ENCODE measurements around the gene CHST13.

CHST13 gene

GRCh38 chr3:126509597-126510307, 14.2 kb upstream of the CHST13 start:
- no peak for DNase-seq (ENCODE audit: low spot score)

GRCh38 chr3:126510308-126510910, 13.5 kb upstream of the CHST13 start:
- no peak for DNase-seq (ENCODE audit: low spot score)

- no peak for DNase-seq (ENCODE audit: low spot score)
These were observed 12.7 kb upstream of the CHST13 start for GRCh38 chr3:126511291-126511690.

- no peak for DNase-seq (ENCODE audit: low spot score)
These were observed 11.9 kb upstream of the CHST13 start for GRCh38 chr3:126512026-126512425.

GRCh38 chr3:126512916-126513650, 10.9 kb upstream of the CHST13 start:
- DNase-seq (ENCODE audit: low spot score) = no peak

GRCh38 chr3:126514161-126514560, 9.8 kb upstream of the CHST13 start:
- no peak for DNase-seq (ENCODE audit: low spot score)

- DNase-seq (ENCODE audit: low spot score) = no peak
These were observed 8.8 kb upstream of the CHST13 start for GRCh38 chr3:126515066-126515706.

GRCh38 chr3:126516152-126516935, 7.6 kb upstream of the CHST13 start:
- DNase-seq (ENCODE audit: low spot score) = no peak

GRCh38 chr3:126516936-126517290, 7.0 kb upstream of the CHST13 start:
- no peak for DNase-seq (ENCODE audit: low spot score)

- no peak for DNase-seq (ENCODE audit: low spot score)
These were observed 6.5 kb upstream of the CHST13 start, which contains the start of gene UROC1 for GRCh38 chr3:126517291-126517951. UROC1 (minus strand) TSS chr3:126517773; CDS start chr3:126517719, 54 bp downstream.

GRCh38 chr3:126517986-126518778, 5.8 kb upstream of the CHST13 start:
- DNase-seq (ENCODE audit: low spot score) = no peak

- DNase-seq (ENCODE audit: low spot score) = no peak
These were observed 5.2 kb upstream of the CHST13 start for GRCh38 chr3:126518779-126519177.

GRCh38 chr3:126519506-126520455, 4.2 kb upstream of the CHST13 start:
- DNase-seq (ENCODE audit: low spot score) = no peak

GRCh38 chr3:126521122-126521891, 2.6 kb upstream of the CHST13 start:
- DNase-seq (ENCODE audit: low spot score) = no peak

GRCh38 chr3:126522363-126522788, 1.6 kb upstream of the CHST13 start:
- peak; percentile 48 for DNase-seq (ENCODE audit: low spot score)

GRCh38 chr3:126524429-126524988, 554 bp downstream of the CHST13 start:
- no peak for DNase-seq (ENCODE audit: low spot score)

GRCh38 chr3:126525091-126525852, 1.3 kb downstream of the CHST13 start:
- DNase-seq (ENCODE audit: low spot score) = no peak

Data from kidney tubule cell (primary cell).